ENCODE measurements around the gene CDH4. TPM values are rescaled to one million over a fixed set of nuclear protein-coding genes. Genes with fewer than 3 reads are reported as not detected.

The CDH4 gene
- total RNA-seq, 2 donors from 2014 or later: not detected

DNA sequence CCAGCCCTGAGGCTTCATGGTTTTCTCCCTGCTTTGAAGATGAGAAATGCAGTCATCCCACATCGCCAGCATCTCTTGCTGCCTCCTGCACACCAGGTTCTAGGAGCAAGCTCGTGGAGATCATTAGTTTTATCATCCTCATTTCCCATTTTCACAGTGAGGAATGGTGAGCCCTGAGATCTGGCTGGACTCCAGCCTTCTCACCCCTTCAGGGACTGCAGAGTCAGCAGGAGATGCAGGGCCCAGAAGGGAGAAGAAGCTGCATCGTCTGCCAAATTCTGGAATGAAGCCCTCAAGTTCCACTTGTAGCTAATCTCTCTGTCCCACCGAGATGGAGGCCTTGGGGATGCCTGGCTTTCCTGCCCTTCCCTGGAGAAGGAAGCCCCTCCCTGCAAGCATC, 596.8 kb downstream of the CDH4 start:
- TF ChIP-seq, protein P1, sequence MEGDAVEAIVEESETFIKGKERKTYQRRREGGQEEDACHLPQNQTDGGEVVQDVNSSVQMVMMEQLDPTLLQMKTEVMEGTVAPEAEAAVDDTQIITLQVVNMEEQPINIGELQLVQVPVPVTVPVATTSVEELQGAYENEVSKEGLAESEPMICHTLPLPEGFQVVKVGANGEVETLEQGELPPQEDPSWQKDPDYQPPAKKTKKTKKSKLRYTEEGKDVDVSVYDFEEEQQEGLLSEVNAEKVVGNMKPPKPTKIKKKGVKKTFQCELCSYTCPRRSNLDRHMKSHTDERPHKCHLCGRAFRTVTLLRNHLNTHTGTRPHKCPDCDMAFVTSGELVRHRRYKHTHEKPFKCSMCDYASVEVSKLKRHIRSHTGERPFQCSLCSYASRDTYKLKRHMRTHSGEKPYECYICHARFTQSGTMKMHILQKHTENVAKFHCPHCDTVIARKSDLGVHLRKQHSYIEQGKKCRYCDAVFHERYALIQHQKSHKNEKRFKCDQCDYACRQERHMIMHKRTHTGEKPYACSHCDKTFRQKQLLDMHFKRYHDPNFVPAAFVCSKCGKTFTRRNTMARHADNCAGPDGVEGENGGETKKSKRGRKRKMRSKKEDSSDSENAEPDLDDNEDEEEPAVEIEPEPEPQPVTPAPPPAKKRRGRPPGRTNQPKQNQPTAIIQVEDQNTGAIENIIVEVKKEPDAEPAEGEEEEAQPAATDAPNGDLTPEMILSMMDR (IDR thresholded peaks at IDR 0.05): no peak
- Histone ChIP-seq H3K9me3 (no peaks in the 10 kb centered on the region), H3K27ac (no peak overlapping the region), H3K27me3 (replicated peaks; ENCODE audit: insufficient read depth) (no peaks in the 10 kb centered on the region), H3K36me3 (no peaks in the 10 kb centered on the region), H3K4me1 (ENCODE audit: control insufficient read depth in 1 of 2, low read depth in 2 of 2) (no peaks in the 10 kb centered on the region), H3K4me3 (no peak overlapping the region)
- ATAC-seq (ENCODE audit: insufficient number of reproducible peaks, low FRiP score, low read depth) (no peak), DNase-seq (ENCODE audit: low spot score) (no peak)

DNA sequence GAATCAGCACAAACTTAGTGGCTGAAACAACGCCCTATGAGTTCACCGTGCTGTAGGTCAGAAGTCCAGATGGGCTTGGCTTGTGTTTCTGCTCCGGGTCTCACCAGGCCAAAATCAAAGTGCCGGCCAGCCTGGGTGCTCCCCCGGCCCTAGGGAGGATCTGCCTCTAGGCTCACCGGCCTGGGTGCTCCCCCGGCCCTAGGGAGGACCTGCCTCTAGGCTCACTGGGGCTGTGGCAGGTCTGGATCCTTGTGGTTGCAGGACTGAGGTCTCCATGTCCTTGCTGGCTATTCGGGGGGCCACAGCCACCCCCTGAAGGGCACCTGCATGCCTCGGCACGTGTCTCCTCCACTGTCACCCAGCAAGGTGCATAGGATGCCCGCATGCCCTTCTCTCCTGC, 597.3 kb downstream of the CDH4 start:
- Histone ChIP-seq H3K27me3 (replicated peaks; ENCODE audit: insufficient read depth) (no peaks in the 10 kb centered on the region), H3K4me3 (no peak overlapping the region), H3K4me1 (ENCODE audit: control insufficient read depth in 1 of 2, low read depth in 2 of 2) (no peaks in the 10 kb centered on the region), H3K27ac (no peak overlapping the region), H3K36me3 (no peaks in the 10 kb centered on the region), H3K9me3 (no peaks in the 10 kb centered on the region)
- TF ChIP-seq, protein P1 (IDR thresholded peaks at IDR 0.05): no peak
- ATAC-seq (ENCODE audit: insufficient number of reproducible peaks, low FRiP score, low read depth) (no peak), DNase-seq (ENCODE audit: low spot score) (no peak)

DNA sequence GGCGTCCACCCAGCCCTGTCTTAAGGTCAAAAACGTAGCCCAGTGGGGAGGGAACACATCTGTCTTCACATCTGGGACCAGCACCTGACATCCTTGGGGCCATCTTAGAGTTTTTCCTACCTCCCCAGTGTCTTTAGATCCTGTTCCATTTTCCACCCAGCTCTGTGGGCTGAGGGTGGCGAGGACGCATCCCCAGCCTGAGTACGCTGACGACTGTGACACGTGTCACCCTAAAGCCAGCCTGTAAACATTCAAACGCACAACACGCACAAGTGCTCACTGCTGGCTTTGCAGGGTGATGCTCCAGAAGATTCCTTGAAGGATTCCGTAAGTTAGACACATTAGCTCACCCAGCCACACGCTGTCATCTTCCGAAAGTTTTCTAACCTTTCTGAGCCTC, 597.8 kb downstream of the CDH4 start:
- H3K27ac ChIP-seq: no peak overlapping the region
- no peaks in the 10 kb centered on the region for H3K4me1 ChIP-seq (ENCODE audit: control insufficient read depth in 1 of 2, low read depth in 2 of 2)
- no peak for DNase-seq (ENCODE audit: low spot score)
- ATAC-seq (ENCODE audit: insufficient number of reproducible peaks, low FRiP score, low read depth): no peak
- H3K9me3 ChIP-seq: no peaks in the 10 kb centered on the region
- TF ChIP-seq, protein P1 (IDR thresholded peaks at IDR 0.05): no peak
- H3K36me3 ChIP-seq: no peaks in the 10 kb centered on the region
- H3K27me3 ChIP-seq (replicated peaks; ENCODE audit: insufficient read depth): no peaks in the 10 kb centered on the region
- no peak overlapping the region for H3K4me3 ChIP-seq

DNA sequence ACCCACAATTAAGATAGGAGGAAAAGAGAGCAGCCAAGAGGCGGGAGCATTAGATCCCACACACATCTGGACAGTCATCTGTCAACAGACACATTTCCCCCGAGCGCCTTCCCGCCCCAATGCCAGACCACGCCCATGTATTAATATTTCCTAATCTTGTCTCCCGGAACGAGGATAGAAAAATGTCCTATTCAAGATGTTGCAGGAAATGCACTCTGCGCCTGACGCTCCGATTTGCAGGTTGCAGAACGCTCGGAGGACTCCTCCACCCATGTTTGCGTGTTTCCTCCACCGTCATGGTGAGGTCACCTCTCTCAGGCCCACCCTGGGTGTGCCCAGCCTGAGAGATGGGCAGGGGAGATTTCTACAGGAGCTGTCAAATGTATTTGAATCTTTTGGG, 598.4 kb downstream of the CDH4 start:
- Histone ChIP-seq H3K4me3 (no peak overlapping the region), H3K27me3 (replicated peaks; ENCODE audit: insufficient read depth) (no peaks in the 10 kb centered on the region), H3K36me3 (no peaks in the 10 kb centered on the region), H3K4me1 (ENCODE audit: control insufficient read depth in 1 of 2, low read depth in 2 of 2) (no peaks in the 10 kb centered on the region), H3K9me3 (no peaks in the 10 kb centered on the region), H3K27ac (no peak overlapping the region)
- TF ChIP-seq, protein P1 (IDR thresholded peaks at IDR 0.05): no peak
- no peak for DNase-seq (ENCODE audit: low spot score)
- ATAC-seq (ENCODE audit: insufficient number of reproducible peaks, low FRiP score, low read depth): no peak

DNA sequence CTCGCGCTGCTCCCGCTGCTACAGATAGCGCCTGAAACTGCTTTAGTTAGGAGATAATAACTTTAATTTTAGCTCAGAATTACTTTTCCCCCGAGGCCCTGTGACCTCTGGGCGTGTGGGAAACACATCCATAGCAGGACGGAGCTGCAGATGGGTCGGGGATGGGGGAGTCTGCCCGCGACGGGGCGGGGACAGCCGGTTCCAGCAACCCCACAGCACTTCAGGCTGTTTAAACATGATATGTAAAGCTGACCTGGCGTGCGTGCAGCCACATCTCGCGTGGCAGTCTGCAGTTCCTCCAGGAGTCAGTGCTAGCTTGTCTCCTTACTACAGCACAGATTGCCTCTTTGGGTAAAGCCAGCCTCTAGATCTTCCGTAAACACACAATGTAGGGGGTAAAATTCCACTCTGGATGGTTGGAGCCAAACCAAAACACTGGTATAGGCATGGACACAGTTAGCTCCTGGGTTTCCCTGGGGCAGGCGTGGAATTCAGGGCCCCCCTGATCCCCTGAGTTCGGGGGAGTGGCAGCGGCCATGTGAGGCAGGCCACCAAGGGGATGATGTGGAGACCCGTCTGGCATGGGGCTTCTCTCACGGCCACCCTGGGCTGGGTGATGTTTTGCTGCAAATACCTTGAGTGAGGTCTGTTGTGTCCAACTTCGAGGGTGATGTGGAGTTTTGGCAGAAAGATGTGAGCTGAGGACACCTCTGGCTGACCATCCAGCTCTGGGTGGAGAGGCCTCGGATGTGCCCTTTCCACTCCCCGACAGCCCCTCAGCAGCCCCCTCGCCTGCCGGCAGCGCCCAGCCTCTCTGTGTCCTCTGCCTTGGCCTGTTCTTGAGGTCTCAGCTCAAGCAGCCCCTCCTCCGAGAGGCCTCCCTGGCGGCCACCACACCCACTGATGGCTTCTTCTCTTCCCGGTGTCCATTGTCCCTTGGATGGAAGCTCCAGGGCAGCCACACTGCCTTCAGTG, 599.2 kb downstream of the CDH4 start:
- DNase-seq (ENCODE audit: low spot score) (no peak), ATAC-seq (ENCODE audit: insufficient number of reproducible peaks, low FRiP score, low read depth) (no peak)
- H3K27ac ChIP-seq: no peak overlapping the region
- no peaks in the 10 kb centered on the region for H3K36me3 ChIP-seq
- no peak overlapping the region for H3K4me3 ChIP-seq
- no peaks in the 10 kb centered on the region for H3K27me3 ChIP-seq (replicated peaks; ENCODE audit: insufficient read depth)
- no peaks in the 10 kb centered on the region for H3K4me1 ChIP-seq (ENCODE audit: control insufficient read depth in 1 of 2, low read depth in 2 of 2)
- no peaks in the 10 kb centered on the region for H3K9me3 ChIP-seq
- TF ChIP-seq, protein P1 (IDR thresholded peaks at IDR 0.05): no peak
